PFSK-1 (cell line): ENCODE data around the gene VGLL1.

Experiments
- FOXP2 ChIP-seq: optimal IDR thresholded peaks from 2 replicates; pipeline ENCODE3; 2011; ENCODE audit warnings: borderline replicate concordance, control low read depth, inconsistent platforms; ENCODE audit not compliant: insufficient read depth; ENCODE audit errors: extremely low read length, extremely low read depth
- POLR2AphosphoS5 ChIP-seq: IDR thresholded peaks from 2 replicates; pipeline ENCODE4 v1.6.1; 2012; ENCODE audit warnings: low read depth, mild to moderate bottlenecking, control low read depth, low read length, moderate library complexity
- REST ChIP-seq, 2 experiments: IDR thresholded peaks; 2 replicates each; pipeline versions ENCODE4 v1.6.1 to v1.8.0; 2011 to 2012; ENCODE audit warnings: low read depth in 2 of 2, low read length in 2 of 2, control low read depth in 1 of 2, inconsistent platforms in 1 of 2, mild to moderate bottlenecking in 1 of 2, moderate library complexity in 1 of 2; ENCODE audit not compliant: insufficient read depth in 1 of 2
- SIN3A ChIP-seq: IDR thresholded peaks from 2 replicates; pipeline ENCODE4 v1.6.1; 2012; ENCODE audit warnings: mild to moderate bottlenecking, low read length, moderate library complexity, borderline replicate concordance; ENCODE audit not compliant: insufficient read depth
- TAF1 ChIP-seq: IDR thresholded peaks from 2 replicates; pipeline ENCODE4 v1.6.1; 2012; ENCODE audit warnings: low read length, control low read depth, borderline replicate concordance; ENCODE audit not compliant: insufficient read depth

Gene VGLL1

GRCh38 chrX:136597954-136598353 is 65.9 kb downstream of the VGLL1 start:
- TF ChIP-seq POLR2AphosphoS5: no peak
- TF ChIP-seq REST (IDR thresholded peaks at IDR 0.05; ENCODE audit: insufficient read depth in 1 of 2, low read depth in 2 of 2, low read length in 2 of 2): no peak
- TF ChIP-seq SIN3A: no peak
- TF ChIP-seq TAF1: no peak
- no peak for TF ChIP-seq FOXP2

GRCh38 chrX:136598631-136599030 is 66.6 kb downstream of the VGLL1 start:
- TF ChIP-seq POLR2AphosphoS5: no peak
- TF ChIP-seq REST (IDR thresholded peaks at IDR 0.05; ENCODE audit: insufficient read depth in 1 of 2, low read depth in 2 of 2, low read length in 2 of 2): no peak
- TF ChIP-seq TAF1: no peak
- no peak for TF ChIP-seq SIN3A
- TF ChIP-seq FOXP2: no peak

GRCh38 chrX:136600059-136600458 is 68.0 kb downstream of the VGLL1 start:
- TF ChIP-seq SIN3A (no peak), REST (IDR thresholded peaks at IDR 0.05; ENCODE audit: insufficient read depth in 1 of 2, low read depth in 2 of 2, low read length in 2 of 2) (no peak), FOXP2 (no peak), POLR2AphosphoS5 (no peak), TAF1 (no peak)
